ENCODE measurements around the gene SPTBN1.

The SPTBN1 gene

DNA sequence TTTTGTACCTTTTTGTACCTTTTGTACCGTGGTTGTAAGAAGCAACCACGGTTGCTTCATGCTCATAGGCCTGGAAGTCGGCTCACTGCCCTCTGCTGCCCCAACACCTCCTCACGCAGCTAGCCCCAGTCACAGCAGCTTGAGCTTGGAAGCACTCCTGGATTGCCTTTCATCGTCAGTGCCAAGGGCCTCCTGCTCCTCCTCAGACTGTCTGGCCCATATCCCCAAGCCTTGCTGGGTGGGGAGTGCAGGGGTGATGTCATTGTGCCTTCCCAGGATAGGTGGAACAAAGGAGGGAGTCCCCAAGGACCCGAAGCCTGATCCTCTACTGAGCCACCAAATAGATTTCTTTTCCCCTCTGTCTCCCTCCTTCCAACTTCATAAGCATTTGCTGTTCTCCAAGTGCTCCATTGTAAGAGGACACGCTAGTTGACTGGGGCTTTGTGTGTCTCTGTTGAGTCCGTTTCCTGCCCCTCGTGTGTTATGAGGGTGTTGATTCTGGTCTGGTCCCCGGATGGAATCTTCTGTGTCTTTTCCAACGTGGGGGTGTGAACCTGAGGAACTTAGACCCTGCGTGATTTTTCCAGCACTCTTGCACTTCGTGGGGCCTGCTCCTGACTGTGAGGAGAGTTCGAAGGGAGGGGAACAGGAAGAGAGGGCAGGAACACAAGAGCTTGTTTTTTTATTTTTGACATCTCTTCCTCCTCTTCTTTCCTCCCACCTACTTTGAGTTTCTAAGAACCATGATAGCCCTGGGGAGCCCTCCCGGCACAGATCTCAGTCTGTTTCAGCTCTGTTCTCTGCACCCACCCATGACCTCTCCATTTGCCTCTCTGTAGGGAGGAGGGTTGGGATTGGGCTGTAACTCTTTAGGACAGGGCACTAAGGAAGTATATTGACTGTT lies 140.1 kb downstream of the SPTBN1 start:
- DNase-seq, result no peak

DNA sequence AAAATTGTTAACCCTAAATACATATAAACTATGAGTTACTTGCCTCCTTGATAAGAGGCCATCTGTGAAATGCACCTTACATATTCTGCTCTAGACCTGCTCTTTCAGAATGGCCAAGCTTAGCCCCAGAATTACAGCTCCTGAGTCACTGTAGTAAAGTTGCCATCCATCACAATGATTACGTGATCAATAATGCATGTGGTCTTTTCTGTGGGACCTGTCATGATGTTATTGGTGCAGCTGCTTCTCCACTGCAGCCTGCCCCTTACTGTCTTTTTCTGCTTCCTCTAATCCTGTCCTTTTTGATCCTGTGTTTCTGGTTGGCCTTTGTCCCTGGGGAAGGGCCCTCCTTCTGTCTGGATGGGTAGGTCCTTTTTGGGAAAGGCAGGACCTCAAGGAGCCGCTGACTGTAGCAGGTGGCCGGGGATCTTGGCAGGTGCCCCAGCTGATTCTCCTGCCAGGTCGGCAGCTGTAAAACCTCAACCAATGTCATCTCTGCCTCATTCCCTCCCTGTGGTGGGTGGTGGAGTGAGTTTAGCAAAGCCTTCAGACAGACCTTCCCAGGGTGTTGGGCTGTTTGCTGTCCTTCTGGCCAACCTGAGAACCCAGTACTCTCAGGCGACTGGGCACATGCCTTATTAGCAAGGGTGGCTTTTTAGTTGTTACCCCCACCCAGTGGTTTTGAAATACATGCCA lies 141.2 kb downstream of the SPTBN1 start:
- DNase-seq, result peak; percentile 22

DNA sequence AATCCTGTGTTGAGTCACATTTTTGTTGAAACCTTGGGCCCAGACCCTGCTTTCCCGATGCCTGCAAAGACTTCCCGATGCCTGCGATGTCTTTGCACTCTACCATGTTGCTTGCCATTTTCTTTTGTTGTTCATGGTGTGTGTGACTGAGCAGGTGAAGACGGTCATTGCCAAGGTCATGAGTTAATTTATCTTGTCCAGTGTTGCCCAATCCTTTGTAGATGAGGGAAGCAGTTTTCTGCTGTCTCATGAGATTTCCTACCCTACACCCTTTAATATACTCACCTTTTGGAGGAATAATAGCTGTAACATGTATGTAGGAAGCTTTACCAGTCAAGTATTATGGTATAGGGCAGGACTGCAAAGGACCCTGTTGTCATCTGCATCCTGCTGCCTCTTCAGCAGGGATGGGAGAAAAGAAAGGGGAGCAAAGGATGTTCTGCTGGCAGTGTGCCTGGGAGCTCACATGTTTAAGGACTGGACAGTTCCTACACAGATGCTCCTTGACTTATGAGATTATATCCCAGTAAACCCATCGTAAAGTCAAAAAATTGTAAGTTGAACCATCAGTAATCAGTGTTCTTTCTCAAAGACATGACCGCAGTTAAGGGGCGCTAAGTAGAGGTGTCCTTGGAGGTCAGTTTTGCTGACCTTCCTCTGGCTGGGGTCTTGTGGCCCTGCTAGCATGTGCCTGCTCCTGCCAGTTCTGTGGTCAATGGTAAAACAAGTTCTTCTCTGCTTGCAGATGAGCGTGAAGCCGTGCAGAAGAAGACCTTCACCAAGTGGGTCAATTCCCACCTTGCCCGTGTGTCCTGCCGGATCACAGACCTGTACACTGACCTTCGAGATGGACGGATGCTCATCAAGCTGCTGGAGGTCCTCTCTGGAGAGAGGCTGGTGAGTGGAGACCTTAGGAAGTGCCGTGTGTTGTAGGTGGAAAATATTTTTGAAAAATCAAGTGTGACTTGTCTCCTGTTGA lies 142.5 kb downstream of the SPTBN1 start:
- no peak for DNase-seq

- no peak for DNase-seq
Observed at GRCh38 chr2:54599326-54599710, 143.2 kb downstream of the SPTBN1 start.

DNA sequence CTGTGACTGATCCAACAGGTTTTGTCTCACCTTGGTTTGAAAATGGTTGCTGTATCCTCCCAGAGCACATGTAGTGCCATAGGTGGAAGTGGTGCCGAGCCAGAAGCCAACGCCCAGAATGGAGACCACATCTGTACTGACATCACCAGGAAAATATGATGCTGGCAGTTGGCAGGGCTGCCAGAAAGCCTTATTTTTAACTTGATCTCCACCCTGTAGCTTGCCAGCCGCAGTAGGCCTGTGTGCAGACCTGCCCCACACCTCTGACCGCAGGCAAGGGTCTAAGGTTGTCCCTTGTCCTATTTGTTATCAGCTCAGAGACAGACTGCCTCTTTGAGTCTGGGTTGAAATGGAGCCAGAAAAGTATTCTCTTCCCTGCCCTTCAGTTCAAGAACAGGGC lies 143.8 kb downstream of the SPTBN1 start:
- no peak for DNase-seq

DNA sequence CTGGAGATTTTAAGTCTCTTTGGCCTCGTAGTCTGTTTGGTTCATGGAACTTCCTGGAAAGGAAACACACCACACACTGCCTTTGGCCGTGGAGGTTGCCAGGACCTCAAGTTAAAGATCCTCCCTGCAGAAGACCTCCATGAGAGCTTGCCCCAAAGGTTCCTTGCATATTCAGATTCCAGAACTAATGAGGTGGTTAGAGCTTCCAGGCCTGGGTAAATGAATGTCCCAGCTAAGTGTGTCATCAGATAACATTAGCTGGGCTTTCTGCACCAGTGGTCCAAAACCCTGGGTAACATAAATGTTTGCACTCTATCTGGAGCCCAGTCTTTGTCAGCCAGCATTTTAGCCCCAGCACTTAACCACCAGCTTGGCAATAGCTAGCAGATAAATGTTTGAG lies 145.2 kb downstream of the SPTBN1 start:
- no peak for DNase-seq

GRCh38 chr2:54602736-54603322 lies 146.7 kb downstream of the SPTBN1 start:
- DNase-seq, result no peak

DNA sequence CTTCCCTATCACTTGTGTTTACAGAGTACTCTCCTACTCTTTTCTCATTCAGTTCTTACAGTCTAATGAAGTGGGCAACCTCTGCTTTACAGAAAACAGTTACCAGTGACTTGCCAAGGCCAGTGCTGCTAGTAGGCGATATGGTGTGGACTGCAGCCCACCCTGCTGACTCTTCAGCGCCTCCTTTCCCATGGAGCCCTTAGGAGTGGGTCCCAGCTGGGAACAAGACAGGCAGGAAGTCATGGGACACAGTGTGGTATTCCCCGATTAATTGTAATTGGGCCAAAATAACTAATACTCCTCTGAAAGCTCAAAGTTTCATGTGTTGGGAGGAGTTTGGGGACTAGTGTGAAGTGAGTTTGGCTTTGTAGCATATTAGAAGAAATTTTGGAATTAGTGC lies 147.2 kb downstream of the SPTBN1 start:
- DNase-seq, result no peak

- no peak for DNase-seq
Observed at GRCh38 chr2:54603796-54604195, 147.7 kb downstream of the SPTBN1 start.

DNA sequence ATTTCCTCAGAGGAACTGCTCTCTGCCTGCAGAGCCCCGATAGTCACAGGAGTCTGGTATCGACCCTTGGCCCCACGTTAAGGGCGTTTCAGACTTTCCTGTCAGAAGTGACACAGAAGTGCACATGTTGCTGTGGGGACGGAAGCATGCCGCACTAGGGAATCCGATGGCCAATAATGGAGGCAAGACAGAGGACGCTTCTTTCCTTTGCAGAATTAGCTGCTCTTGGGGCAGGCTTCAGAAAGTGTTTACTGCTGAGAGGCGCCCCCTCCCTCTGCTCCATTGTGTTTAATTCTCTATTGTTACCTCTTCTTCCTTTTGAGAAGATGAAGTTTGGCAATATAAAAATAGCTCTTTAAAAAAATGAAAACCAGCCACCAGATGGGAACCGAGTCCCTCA lies 148.7 kb downstream of the SPTBN1 start:
- DNase-seq, result no peak

GRCh38 chr2:54605836-54606235 lies 149.7 kb downstream of the SPTBN1 start:
- no peak for DNase-seq

- DNase-seq, result peak; percentile 32
Observed at GRCh38 chr2:54606393-54606958, 150.3 kb downstream of the SPTBN1 start.

GRCh38 chr2:54608224-54608623 lies 152.1 kb downstream of the SPTBN1 start:
- no peak for DNase-seq

- no peak for DNase-seq
Observed at GRCh38 chr2:54609241-54609640, 153.1 kb downstream of the SPTBN1 start.

DNA sequence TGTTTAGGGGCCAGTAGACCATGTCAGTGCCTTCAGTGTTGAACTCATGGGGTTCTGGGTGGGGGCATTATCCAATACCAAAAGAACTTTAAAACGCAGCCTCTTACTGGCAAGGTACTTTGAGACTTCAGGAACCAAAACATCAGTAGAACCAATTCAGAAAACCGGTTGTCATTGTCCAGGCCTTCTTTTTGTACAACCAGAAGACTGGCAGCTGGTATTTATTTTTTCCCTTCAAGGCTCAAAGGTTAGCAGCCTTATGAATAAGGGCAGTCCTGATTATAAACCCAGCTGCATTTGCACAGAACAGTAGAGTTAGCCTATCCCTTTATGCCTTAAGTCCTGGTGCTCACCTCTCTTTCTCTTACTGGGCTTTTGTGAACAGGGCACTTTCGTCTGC lies 153.5 kb downstream of the SPTBN1 start:
- DNase-seq, result no peak

- no peak for DNase-seq
Observed at GRCh38 chr2:54610700-54611099, 154.6 kb downstream of the SPTBN1 start.

GRCh38 chr2:54611830-54612545 lies 155.9 kb downstream of the SPTBN1 start:
- no peak for DNase-seq

- DNase-seq, result no peak
Observed at GRCh38 chr2:54613386-54613785, 157.3 kb downstream of the SPTBN1 start.

GRCh38 chr2:54613794-54614257 lies 157.7 kb downstream of the SPTBN1 start:
- no peak for DNase-seq

GRCh38 chr2:54614819-54615218 lies 158.7 kb downstream of the SPTBN1 start:
- DNase-seq, result no peak

- no peak for DNase-seq
Observed at GRCh38 chr2:54615832-54616534, 159.9 kb downstream of the SPTBN1 start.

Data from CD4-positive, alpha-beta T cell treated with Interleukin-15 for 1 hour (primary cell).